SKM-1 (cell line): ENCODE data around the gene SPRYD7.
"Not testable (repeated sequence)": the region's sequence is repeated elsewhere in the genome, so short reads cannot be mapped to it uniquely, and the experiment has no call there.

Experiments
- DNase-seq: peaks from one replicate; lab custom pipeline; 2025; ENCODE audit not compliant: unreplicated experiment; lab: John Stamatoyannopoulos, UW

Gene SPRYD7

DNA sequence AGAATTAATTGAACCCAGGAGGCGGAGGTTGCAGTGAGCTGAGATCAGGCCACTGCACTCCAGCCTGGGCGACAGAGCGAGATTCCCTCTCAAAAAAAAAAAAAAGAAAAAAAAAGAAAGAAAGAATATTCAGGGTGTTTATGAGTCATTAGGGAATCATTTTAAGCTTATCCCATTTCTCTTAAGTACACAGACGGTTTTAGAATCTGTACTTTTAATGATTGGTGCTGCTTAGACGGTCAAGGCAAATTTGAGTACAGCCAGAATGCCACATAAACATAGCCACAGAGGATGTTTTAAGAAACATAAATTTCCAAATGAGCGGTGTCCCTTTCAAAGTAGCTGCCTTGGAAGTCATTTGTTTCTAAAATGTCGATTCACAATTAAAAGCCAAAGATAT lies 2.6 kb downstream of the SPRYD7 start:
- no peak for DNase-seq

DNA sequence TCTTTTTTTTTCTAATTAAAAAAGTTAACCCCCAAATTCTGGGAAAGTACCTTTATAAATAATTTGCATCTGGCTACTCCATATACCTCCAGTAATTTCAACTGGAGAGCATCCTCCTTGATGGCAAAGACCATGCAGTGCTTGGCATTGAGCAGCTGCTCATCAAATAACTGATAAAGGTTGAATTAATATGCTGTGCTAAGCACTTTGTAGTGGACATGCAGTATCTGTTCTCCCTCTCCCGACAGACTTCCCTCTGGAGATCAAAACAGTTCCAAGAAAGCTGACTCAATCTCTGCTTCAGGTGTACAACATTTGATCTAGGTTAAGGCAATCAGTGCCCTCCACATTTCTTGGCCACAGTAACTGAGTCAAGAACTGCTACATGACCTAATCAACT lies 3.3 kb downstream of the SPRYD7 start:
- DNase-seq, result no peak

DNA sequence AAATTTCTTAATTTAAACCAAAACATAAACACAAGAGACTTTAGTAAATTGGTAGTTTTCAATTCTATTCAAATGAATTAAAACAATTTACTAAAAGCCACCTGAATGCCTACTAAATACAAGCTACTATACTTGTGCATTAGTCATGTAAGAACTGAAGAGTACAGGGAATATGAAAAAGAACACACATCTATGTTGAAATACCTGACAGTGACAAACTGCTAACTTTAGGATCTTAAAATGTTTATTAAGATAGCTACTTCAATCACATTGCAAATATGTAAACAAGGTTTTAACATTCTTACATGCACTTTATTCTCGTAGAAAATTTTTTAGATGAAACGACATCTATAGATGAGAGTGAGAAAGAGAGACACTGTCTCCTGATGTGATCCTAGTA lies 4.1 kb downstream of the SPRYD7 start:
- DNase-seq, result no peak

DNA sequence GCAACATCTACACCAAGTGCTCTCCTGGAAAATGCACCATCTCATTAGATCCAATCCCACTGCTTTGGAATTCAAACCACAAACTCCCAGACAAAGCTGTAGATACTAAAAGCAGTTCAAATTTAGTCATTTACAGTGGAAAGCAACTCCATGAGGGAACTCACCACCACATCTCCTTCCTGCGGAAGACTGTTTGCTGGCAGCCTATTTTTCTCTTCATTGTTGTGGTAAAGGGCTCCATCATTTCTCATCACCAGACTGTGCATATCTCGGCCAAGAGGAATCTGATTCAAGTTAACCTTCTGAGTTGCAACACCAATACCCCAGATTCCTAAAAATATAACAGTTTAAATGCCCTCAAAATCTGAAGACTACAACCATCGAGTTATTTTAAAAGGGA lies 8.4 kb downstream of the SPRYD7 start:
- no peak for DNase-seq

DNA sequence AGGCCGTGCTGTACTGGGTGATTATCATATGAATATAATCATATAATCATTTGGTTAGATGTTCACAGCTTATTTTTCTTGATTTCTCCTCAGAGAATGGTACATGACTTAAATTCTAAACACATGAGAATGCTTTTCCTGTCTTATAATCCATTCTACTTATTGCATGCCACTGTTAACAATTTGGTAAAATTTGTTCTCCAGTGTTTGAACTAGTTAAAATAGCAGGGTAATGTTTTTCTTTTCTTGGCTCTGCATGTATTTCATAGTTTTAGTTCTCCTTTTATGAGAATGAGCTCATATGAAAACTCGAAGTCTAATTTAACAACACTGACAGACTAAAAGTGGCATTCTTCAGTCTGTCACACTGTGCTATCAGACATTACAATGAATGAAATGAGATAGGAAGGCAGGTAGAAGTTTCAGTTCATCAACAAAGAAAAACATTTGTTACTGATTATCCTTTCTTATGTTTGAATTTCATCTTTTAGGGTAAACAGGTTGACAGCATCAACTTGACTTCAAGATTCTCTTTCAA lies 10.2 kb downstream of the SPRYD7 start:
- no peak for DNase-seq

DNA sequence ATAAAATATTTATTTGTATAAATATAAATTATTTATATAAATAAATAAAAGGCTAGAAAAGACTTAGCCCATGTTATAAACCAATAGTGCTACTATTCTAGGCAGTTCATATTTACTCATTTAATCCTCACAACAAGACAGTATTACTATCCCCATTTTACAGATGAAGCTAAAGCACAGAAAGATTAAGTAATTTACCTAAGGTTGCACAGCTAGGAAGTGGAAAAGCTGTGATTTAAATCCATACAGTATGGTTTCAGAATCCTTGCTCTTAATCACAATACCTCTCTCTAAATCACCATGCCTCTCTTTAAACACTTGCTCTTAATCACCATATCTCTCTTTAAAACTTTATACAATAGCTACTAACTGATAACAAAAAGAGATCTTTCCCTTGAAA lies 13.8 kb downstream of the SPRYD7 start:
- no peak for DNase-seq

DNA sequence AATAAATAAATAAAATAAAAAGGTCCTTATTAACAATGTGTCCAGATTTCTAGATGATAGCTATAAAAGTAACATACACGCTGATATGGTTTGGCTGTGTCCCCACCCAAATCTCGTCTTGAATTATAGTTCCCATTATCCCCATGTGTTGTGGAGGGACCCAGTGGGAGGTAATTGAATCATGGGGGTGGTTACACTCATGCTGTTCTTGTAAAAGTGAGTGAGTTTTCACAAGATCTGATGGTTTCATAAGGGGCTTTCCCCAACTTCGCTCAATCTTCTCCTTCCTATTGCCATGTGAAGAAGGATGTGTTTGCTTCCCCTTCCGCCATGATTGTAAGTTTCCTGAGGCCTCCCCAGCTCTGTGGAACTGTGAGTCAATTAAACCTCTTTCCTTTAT lies 15.2 kb downstream of the SPRYD7 start:
- DNase-seq, result not testable (repeated sequence)

DNA sequence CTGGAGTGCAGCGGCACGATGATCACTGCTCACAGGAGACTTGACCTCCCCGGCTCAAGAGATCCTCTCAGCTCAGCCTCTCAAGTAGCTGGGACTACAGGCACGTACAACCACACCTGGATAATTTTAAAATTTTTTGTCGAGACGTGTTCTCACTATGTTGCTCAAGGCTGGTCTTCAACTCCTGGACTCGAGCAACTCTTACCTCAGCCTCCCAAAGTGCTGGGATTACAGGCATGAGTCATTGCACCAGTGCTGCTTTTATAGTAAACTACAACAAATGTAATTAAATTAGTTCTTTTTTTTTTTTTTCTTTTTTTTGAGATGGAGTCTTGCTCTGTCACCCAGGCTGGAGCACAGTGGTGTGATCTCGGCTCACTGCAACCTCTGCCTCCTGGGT lies 18.0 kb downstream of the SPRYD7 start:
- DNase-seq, result not testable (repeated sequence)

DNA sequence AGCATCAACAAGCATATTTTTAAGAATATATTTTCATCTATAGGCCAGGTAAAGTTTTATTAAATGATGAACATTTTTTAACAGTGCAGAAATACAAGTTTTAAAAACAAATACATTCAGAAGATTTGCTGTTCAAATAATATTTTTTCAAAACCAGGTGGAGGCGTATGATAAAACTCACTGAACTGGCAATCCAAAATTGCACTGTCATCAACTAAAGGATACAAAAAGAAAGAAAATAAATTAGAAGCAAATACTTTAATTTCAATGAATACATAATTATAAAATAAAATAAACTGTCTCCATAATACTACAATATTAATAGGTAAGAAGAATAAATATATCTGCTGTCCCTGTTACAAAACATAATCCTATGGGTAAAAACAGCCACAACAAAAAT lies 21.2 kb downstream of the SPRYD7 start:
- DNase-seq, result no peak

DNA sequence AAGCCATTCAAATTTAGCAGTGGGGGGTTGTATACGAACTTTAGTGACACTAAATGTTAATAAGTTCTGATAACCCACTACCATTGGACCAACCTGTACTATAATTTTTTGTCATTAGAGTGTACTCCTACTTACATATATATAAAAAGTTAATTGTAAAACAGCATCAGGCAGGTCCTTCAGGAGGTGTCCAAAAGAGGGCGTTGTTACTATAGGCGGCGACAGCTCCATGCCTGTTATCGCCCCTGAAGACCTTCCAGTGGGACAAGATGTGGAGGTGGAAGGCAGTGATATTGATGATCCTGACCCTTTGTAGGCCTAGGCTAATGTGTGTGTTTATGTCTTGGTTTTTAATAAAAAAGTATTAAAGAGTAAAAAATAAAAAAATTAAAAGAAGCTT lies 27.5 kb downstream of the SPRYD7 start:
- DNase-seq, result no peak

DNA sequence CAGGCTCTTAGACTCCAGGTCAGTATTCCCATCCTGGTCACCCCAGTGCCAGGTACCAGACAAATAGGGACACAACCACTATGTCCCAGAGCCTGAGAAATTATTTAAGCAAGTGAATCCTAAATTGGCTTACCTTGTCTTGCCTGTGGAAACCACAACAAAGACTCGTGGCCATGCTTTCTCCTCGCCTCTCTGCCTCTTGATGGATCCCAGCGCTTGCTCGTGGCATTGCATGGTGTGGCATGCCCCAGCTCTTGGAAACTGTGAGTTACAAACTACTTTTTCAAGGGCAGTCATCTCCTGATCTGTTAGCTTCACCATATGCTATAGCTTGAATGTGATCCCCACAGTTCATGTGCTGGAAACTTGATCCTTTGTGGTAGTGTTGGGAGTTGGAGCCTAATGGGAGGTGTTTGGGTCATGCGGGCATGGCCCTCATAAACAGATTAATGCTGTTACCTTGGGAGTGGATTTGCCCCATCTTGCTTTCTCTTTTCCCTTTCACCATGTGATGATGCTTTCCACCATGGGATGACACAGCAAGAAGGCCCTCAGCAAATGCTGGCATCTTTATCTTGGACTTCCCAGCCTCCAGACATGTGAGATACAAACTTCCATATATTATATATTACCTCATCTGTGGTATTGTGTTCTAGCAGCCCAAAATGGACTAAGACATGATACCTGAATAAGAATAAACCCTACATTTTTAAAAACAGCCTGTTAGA lies 31.2 kb downstream of the SPRYD7 start:
- no peak for DNase-seq

DNA sequence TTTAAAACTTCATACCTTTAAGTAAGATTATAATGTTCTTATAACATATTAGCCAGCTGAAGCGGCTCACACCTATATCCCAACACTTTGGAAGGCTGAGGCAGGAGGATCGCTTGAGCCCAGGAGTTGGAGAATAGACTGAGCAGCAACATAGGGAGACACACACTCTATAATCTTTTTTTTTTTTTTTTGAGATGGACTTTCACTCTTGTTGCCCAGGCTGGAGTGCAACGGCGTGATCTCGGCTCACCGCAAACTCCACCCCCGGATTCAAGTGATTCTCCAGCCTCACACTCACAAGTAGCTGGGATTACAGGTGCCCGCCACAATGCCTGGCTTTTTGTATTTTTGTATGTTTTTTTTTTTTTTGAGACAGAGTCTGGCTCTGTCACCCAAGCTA lies 37.3 kb downstream of the SPRYD7 start:
- DNase-seq, result no peak

DNA sequence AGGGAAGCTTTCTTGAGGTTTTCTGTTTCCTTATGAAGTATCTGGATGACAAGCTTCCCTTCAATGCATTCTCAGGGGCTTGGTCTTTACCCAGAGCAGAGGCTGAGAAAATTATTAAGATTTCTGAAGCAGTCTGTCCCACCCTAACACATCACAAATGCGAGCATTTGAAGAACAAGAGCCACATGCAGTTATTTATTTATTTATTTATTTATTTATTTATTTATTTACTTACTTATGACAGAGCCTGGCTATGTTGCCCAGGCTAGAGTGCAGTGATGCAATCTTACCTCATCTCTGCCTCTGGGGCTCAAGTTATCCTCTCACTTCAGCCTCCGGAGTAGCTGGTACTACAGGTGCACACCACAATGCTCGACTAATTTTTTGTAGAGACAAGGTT lies 38.4 kb downstream of the SPRYD7 start:
- DNase-seq, result no peak

DNA sequence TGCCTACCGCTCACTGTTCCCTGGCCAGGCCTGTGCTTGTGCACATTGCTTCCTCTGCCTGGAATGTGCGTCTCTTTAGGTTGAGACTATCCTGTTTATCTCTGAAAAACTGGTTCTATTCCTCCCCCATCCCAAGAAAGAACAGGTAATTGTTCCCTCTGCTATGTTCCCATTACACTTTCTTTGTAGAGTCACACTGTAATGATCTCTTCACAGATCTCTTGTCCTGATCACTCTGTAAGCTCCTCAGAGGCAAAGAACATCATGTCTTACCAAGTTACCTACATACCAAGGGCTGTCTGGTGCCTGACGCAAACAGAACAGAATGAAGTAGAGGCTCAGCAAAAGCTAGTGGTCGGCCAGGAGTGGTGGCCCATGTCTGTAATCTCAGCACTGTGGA lies 40.3 kb downstream of the SPRYD7 start:
- no peak for DNase-seq

DNA sequence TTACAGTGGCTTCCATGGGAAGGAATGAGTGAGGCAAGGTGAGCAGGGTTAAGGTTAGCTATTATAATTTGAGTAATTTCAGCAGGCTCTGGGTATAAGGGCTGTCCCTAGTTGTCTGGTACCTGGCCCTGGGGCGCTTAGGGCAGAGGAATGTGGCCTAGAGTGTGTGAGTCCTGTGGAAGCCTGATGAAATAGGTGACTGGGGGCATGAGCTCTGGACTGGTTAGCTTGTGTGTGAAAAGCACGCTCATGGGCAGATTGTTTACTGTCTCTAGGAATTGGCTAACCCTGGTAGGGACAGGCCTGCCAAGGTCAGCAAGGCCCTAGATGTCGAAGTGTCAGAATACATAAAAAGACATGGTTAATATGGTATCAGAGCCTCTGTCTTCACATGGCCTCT lies 42.5 kb downstream of the SPRYD7 start:
- no peak for DNase-seq

DNA sequence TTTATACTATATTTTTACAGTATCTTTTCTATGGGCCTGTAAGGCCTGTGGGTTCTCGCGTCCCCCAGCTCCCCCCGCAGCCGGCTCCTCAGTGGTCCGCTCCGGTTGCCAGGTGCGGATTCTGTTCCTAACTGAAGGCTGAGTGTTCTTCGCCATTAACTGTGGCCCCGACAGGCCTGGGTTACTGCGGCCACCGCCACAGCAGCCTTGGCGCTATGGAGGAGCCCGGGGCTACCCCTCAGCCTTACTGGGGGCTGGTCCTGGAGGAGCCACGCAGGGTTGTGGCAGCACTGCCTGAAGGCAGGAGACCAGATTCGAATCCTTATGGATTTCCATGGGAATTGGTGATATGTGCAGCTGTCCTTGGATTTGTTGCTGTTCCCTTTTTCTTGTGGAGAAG lies 45.8 kb downstream of the SPRYD7 start:
- DNase-seq, result no peak

DNA sequence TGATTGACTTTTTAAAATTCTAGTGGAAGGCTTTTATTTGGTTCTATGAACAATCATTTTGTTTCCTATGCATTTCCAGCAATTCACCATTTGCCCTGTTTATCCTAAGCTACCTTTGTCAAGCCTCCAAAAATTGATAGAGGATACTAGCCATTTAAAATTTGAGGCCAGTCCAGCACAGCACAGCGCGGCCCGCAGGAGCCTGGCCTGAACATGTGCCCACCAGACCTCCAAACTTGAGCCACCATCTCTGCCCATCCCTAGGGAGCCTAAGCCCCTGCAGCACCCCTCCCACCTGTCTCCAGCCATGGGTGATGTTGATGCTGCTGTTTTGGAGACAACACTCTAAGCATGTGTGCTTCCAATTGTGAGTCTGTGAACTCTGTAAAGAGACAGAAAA lies 57.5 kb downstream of the SPRYD7 start:
- DNase-seq, result no peak

DNA sequence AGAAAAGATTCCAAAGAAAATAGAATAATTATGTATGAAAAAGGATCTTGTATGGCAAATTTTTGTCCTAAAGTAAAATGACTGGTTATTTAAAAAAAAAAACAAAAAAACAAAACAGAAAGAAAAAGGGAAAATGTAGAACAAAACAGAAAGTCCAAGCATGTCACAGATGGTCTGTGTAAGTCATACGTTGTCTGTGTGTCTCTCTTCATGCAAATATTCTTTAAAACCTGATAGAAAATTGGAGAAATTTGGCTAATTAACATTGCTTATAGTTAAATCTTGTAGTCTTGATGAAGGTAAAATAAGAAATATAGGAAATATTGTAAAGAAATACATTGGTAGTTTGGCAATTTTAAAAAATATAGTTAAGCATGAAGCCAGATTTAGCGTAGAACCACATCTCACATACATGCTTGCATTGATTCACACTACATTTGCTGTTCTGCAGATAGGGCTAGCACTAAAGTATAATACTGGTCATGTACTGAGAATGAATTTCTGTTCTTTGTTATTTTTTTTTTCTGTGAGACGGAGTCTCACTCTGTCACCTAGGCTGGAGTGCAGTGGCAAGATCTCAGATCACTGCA lies 58.4 kb downstream of the SPRYD7 start:
- no peak for DNase-seq

DNA sequence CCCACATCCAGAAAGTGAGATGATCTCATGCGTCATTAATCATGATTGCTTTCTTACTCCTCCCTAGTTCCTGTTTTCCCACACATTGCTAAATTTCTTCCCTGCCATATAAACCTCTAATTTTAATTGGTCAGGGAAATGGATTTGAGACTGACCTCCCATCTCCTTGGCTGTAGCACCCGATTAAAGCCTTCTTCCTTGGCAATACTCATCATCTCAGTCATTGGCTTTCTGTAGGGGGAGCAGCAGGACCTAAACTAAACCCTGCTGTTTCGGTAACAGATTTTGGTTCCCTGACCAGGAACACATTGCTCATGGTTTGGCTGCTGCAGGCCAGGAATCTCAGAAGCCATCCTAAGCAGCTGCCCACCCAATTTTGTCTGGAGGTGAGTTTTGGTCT lies 61.7 kb downstream of the SPRYD7 start:
- no peak for DNase-seq

DNA sequence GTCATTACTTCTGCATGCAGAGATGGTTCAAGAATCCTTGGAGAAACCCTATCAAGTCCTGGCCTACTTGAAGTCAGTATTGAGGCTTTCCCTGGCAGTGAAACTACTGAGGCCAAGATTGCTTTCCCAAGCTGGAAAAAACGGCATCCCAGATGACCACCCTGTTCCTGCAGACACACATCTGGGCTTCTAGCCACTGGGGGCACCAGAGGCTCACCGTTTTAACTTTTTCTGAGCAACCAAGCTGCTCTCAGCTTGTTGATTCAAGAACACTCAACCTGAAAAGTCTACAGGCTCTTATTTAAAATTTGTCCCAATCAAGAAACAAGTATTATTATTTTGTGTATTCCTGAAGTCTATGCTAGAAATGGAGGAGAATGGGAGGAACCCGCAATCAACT lies 66.6 kb downstream of the SPRYD7 start:
- no peak for DNase-seq

DNA sequence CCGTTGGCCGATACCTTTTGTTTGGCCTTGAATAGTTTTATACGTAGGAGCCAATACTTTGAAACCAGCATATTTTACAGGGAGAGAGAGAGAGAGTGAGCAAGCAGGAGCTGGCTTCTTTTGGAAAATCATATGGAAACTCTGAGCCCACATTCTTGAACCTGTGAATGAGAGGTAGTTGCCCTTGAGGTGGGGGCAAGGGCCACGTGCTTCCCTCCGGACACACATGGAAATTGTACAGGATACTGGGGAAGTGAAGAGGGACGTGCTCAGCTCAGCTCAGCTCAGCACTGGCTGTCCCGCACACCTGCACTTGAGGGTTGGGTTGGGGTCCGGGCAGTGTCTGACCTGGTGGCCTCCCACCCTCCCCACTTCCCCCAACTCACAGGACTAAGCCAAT lies 68.3 kb downstream of the SPRYD7 start:
- no peak for DNase-seq

DNA sequence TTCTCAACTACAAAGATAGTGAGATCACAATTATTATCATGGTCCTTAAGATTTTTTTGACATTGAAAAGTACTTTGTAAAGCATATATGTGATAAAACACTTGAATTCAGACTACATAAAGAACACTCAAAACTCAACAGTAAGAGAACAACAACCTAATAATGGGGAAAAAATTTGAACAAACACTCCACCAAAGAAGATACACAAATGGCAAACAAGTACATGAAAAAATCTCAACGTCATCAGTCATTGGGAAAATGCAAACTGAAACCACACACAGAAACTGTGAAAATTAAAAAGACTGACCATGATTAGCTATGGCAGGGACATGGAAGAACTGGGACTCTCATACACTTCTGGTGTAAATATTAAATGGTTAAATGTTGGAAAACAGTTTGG lies 70.9 kb downstream of the SPRYD7 start:
- DNase-seq, result no peak

DNA sequence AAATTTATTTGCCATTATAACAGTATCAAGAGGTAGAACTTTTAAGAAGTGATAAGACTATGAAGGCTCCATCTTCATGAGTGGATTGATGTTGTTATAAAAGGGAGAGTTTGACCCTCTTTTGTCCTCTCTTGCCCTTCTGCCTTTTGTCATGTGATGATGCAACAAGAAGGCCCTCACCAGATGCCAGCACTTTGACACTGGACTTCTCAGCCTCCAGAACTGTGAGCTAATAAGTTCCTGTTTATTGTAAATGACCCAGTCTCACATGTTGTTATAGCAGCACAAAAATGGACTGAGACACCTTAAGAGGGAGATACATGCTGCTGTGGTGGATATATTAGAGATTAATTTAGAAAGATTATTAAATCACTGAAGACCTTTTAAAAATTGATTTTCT lies 71.6 kb downstream of the SPRYD7 start:
- no peak for DNase-seq
